ENCODE results near the gene CHRNA3.

The CHRNA3 gene

GRCh38 chr15:78550815-78551214, 70.0 kb downstream of the CHRNA3 start:
- no peak for DNase-seq

DNA sequence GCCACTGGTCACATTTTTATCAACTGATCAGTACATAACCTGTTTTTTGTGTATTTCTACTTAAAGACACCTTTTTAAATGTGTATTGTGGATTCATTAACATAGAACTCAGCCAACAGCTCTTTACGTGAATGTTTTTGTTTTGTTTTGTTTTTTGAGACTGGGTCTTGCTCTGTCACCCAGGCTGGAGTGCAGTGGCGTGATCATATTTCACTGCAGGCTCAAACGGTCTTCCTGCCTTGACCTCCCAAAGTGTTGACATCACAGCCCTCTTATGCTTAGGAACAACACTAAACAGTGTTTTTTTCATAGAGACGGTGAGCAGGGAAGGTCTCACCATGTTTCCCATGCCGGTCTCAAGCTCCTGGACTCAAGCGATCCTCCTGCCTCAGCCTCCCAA, 70.6 kb downstream of the CHRNA3 start:
- no peak for DNase-seq
